ENCODE results near the gene XPO5. TPM values are rescaled to one million over a fixed set of nuclear protein-coding genes. Genes with fewer than 3 reads are reported as not detected.

Gene XPO5
- total RNA-seq (2022; extraction: Qiagen RNA extraction) = 24.5 to 32.5 TPM (median 26.6 TPM) in 5 replicates

DNA sequence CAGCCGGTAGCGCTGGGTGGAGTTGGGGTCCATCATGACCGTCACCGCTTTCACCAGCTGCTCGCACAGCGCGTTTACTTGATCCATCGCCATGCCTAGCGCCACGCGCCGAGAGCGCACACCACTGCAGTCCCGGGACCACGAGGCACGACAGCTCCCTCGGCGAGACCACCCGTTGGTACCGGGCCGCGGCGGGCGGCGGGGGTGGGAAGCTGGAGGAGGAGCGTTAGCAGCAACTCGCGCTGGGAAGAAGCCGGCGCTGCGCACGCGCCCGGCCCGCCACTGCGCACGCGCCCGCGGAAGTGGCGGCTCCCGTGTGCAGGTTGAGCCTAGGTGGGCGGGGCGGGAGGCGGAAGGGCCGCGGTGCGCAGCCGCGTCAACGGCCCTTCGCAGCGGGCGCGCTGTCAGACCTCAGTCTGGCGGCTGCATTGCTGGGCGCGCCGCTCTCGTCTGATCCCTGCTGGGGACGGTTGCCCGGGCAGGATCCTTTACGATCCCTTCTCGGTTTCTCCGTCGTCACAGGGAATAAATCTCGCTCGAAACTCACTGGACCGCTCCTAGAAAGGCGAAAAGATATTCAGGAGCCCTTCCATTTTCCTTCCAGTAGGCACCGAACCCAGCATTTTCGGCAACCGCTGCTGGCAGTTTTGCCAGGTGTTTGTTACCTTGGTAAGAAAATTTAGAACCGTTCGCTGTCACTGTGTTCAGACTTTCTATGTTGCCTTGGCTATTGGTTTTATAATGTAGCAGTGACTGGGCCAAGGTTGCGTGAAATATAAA is at the start of gene XPO5, which contains the start of gene POLH:
Gene XPO5 (minus strand): TSS at position 267 of the 780 bp plus-strand sequence. CDS start 174 bp downstream, at position 93.
Gene POLH (plus strand): TSS at position 414 of the 780 bp plus-strand sequence. CDS start 6,135 bp downstream, outside the sequence.

DNA sequence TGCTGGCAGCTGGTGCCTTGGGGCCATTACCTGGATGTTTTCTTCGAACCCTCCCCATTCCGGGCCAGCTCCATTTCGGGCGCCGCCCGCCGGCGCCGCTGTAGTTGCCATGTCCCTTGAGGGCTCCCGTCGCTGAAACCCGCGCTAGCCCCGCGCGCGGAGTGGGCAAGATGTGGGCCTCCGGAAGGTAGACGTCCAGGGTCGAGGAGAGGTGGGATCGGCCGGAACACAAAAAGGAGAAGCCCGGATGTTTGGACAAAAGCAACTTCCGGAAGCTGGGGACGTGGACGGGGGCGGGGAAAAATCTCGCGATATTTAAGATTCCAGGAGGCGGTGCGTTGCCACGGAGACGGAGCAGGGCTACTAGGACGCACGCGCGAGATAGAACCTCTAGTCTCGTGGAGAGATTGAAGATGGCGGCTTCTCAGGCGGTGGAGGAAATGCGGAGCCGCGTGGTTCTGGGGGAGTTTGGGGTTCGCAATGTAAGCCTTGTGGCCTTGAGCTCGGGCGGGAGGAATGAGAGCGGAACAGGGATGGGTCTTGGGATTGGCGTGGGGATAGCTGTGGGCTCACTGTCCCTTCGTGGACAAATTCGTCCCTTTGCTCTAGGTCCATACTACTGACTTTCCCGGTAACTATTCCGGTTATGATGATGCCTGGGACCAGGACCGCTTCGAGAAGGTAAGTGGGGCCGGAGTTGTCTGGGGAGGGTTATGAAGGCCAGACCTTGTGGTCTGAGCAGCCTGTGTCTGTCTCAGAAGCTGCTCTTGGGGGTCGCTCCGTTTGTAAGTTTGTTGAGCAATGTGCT is 58.9 kb downstream of the XPO5 start, which contains the start of the genes POLR1C and YIPF3:
Gene POLR1C (plus strand): TSS at position 393 of the 808 bp plus-strand sequence. CDS start 21 bp downstream, at position 414.
Gene YIPF3 (minus strand): TSS at position 230 of the 808 bp plus-strand sequence. CDS start 119 bp downstream, at position 111.

DNA sequence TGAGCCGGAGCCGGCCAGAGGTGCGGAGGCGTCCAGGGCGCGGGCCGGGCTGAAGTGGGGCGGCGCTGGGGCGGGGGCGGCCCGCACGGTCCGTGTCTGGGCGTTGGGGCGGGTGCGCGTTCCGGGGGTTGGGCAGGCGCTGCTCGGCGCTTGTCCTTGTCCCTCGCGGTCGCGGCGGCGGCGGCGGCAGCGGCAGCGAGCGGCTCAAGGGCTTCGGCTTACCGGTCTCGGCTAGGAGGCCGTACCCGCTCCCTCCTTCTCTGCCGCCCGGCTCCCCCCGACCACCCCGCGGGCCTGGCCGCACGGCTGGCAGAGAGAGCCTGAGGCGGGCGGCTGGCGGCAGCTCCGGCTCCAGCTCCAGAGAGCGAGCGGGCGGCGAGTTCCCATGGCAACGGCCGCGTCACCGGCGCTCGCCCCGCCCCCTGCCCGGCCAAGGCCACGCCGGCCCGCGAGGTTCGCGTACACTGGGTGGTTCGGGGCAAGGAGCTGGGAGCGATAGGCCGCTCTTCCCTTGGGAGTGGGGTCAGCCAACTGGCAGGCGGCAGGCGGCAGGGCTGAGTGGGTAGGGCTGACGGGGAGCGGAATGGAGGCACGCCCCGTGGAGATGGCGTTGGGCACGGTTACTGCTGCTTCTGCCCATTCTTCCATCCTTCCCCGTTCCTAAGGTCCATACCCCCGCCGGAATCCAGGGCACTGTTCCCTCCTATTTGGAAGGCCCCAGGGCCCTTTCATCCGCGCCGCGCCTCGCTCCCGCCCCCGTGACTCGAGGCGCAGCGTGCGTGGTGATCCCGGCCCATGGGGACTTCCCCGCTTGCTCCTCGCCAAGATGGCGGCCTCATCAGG is 65.6 kb downstream of the XPO5 start, which contains the start of gene LRRC73:
Gene LRRC73 (minus strand): TSS at position 363 of the 843 bp plus-strand sequence. CDS start 561 bp downstream, outside the sequence.

DNA sequence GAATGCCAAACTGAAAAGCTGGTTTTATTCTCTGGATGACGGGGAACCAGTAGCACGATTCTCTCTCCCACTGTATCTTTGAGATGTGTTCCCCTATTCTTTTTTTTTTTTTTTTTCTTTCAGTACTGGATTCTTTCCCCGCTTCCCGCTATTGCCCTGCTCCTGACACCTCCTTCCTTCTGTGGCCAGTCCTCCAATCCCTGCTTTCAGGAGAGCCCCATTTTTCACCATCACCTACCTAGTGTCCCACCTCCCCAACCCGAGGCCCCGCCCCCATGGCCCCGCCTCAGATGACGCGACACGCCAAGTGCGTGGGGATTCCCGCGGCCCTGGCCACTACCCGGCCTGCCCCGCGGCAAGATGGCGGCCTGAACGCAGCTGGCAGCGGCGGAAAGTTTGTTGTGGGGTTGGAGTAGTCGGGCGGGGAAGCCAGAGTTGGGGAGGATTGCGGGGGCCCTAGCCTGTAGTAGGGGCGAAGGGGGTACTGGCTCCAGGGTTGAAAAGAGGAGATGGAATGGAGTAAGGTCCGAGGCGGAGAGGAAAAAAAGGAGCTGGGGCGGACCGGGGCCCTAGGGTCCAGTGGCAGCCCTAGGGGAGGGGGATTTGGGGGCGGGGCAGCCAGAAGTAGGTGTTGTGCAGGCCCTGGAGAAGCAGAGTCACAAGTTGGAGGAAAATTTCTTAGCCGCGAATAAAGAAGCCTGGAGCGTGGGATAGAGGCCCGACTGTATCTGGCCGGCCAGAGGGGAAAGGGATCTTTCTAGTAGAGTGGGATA is 98.4 kb downstream of the XPO5 start, which contains the start of gene TJAP1:
Gene TJAP1 (plus strand): TSS at position 336 of the 773 bp plus-strand sequence. CDS start 21,432 bp downstream, outside the sequence.

Other genes starting within 250 kb of the XPO5 start
- gene ZNF318, start 206.4 kb downstream of the XPO5 start, total RNA-seq (2022; extraction: Qiagen RNA extraction) = 3.6 to 6.7 TPM (median 5.0 TPM) in 5 replicates
- gene ABCC10, start 148.5 kb downstream of the XPO5 start, total RNA-seq (2022; extraction: Qiagen RNA extraction) = 7.7 to 10.6 TPM (median 9.2 TPM) in 5 replicates
- gene DLK2, start 120.5 kb downstream of the XPO5 start, total RNA-seq (2022; extraction: Qiagen RNA extraction) = 5.6 to 8.1 TPM (median 7.6 TPM) in 5 replicates
- 17.8 to 19.6 TPM (median 18.8 TPM) in 5 replicates for gene TJAP1, start 98.5 kb downstream of the XPO5 start, total RNA-seq (2022; extraction: Qiagen RNA extraction)
- gene LRRC73, start 65.7 kb downstream of the XPO5 start, total RNA-seq (2022; extraction: Qiagen RNA extraction) = 0.71 to 1.4 TPM (median 1.1 TPM) in 5 replicates
- gene YIPF3, start 59.1 kb downstream of the XPO5 start, total RNA-seq (2022; extraction: Qiagen RNA extraction) = 64.0 to 74.4 TPM (median 71.7 TPM) in 5 replicates
- gene POLR1C, start 58.9 kb downstream of the XPO5 start, total RNA-seq (2022; extraction: Qiagen RNA extraction) = 44.0 to 54.8 TPM (median 47.0 TPM) in 5 replicates
- gene POLH, start 147 bp upstream of the XPO5 start, total RNA-seq (2022; extraction: Qiagen RNA extraction) = 7.6 to 11.6 TPM (median 10.3 TPM) in 5 replicates
- 13.9 to 19.2 TPM (median 18.4 TPM) in 5 replicates for gene GTPBP2, start 53.2 kb upstream of the XPO5 start, total RNA-seq (2022; extraction: Qiagen RNA extraction)
- 33.7 to 38.3 TPM (median 36.7 TPM) in 5 replicates for gene MAD2L1BP, start 59.8 kb upstream of the XPO5 start, total RNA-seq (2022; extraction: Qiagen RNA extraction)
- 0.14 to 0.33 TPM (median 0.17 TPM) in 5 replicates for gene RSPH9, start 69.0 kb upstream of the XPO5 start, total RNA-seq (2022; extraction: Qiagen RNA extraction)
- gene MRPS18A, start 111.8 kb upstream of the XPO5 start, total RNA-seq (2022; extraction: Qiagen RNA extraction) = 46.1 to 48.8 TPM (median 48.0 TPM) in 5 replicates
- 27.9 to 35.6 TPM (median 34.2 TPM) in 5 replicates for gene VEGFA, start 194.2 kb upstream of the XPO5 start, total RNA-seq (2022; extraction: Qiagen RNA extraction)

Data from A549 treated with Hydrocortisone at 1 μM for 4 hours (cell line).